SK-N-SH (cell line): ENCODE data around the gene PLXNA4. TPM values are rescaled to one million over a fixed set of nuclear protein-coding genes. Genes with fewer than 3 reads are reported as not detected.
A peak's percentile ranks its signal among the peaks of the same experiment; 100 is the strongest.

Experiments
- CTCF ChIA-PET: fragments of 300-600, 350-600 bp; formaldehyde crosslinking; extraction: SDS; loops from one replicate; lab custom pipeline; 2021; lab: Yijun Ruan, JAX
- POLR2A ChIA-PET: fragments of 350-600 bp; sonication (Branson Sonifier 250); formaldehyde crosslinking; extraction: SDS; loops from one replicate; lab custom pipeline; 2020; ENCODE audit warnings: antibody characterized with exemption, inconsistent platforms; lab: Yijun Ruan, JAX
- DNase-seq: peaks from one replicate; pipeline ENCODE4 v3.0.0; 2012
- H2AFZ ChIP-seq: fragments of 200-600 bp; sonication (generic); 2 replicates; pipeline ENCODE4 v1.8.1; 2016; ENCODE audit warnings: antibody characterized with exemption, mild to moderate bottlenecking, low read depth
- H3F3A ChIP-seq: fragments of 200-600 bp; sonication (generic); replicated peaks from 2 replicates; pipeline ENCODE3; 2016; ENCODE audit warnings: antibody characterized with exemption, mild to moderate bottlenecking; ENCODE audit not compliant: insufficient read depth
- H3K27ac ChIP-seq, 2 experiments: fragments of 200-500 bp in 1 of 2; fragments of 200-600 bp in 1 of 2; sonication (Bioruptor generic) in 1 of 2; sonication (generic), shearing (Covaris generic) in 1 of 2; 2 replicates each; pipeline versions ENCODE4 v1.5.1 to v1.6.1; 2014 to 2016; ENCODE audit warnings: low read depth in 2 of 2, inconsistent platforms in 1 of 2, low read length in 1 of 2, mild to moderate bottlenecking in 1 of 2, mixed read lengths in 1 of 2
- H3K27me3 ChIP-seq: fragments of 200-600 bp; sonication (generic), shearing (Covaris generic); 2 replicates; pipeline ENCODE4 v1.6.1; 2016; ENCODE audit warnings: mixed run types; ENCODE audit not compliant: insufficient read depth
- H3K36me3 ChIP-seq, 2 experiments: fragments of 200-500 bp in 1 of 2; fragments of 200-600 bp in 1 of 2; sonication (Bioruptor generic) in 1 of 2; sonication (generic) in 1 of 2; replicated peaks in 1 of 2; 2 replicates each; pipeline versions ENCODE3 to v1.5.1; 2014 to 2016; ENCODE audit warnings: low read length in 1 of 2, mild to moderate bottlenecking in 1 of 2; ENCODE audit not compliant: insufficient read depth in 2 of 2, control insufficient read depth in 1 of 2
- H3K4me1 ChIP-seq, 2 experiments: fragments of 200-500 bp in 1 of 2; fragments of 200-600 bp in 1 of 2; sonication (Bioruptor generic) in 1 of 2; sonication (generic), shearing (Covaris generic) in 1 of 2; 2 replicates each; pipeline versions ENCODE4 v1.5.1 to v1.6.1; 2014 to 2016; ENCODE audit warnings: low read depth in 1 of 2, low read length in 1 of 2, mixed run types in 1 of 2; ENCODE audit not compliant: insufficient read depth in 2 of 2, control insufficient read depth in 1 of 2
- H3K4me2 ChIP-seq: fragments of 200-600 bp; sonication (generic), shearing (Covaris generic); 2 replicates; pipeline ENCODE4 v1.6.1; 2017; ENCODE audit warnings: mixed run types
- H3K4me3 ChIP-seq, 2 experiments: fragments of 200-500 bp in 1 of 2; fragments of 200-600 bp in 1 of 2; sonication (Bioruptor generic) in 1 of 2; sonication (generic), shearing (Covaris generic) in 1 of 2; 2 replicates each; pipeline versions ENCODE4 v1.5.1 to v1.8.1; 2014 to 2016; ENCODE audit warnings: low read depth in 2 of 2, inconsistent platforms in 1 of 2, low read length in 1 of 2, mild to moderate bottlenecking in 1 of 2, mixed read lengths in 1 of 2, moderate library complexity in 1 of 2
- H3K79me2 ChIP-seq: fragments of 200-600 bp; sonication (generic); 2 replicates; pipeline ENCODE4 v1.8.1; 2017; ENCODE audit warnings: mild to moderate bottlenecking; ENCODE audit not compliant: insufficient read depth
- H3K9ac ChIP-seq: fragments of 200-600 bp; sonication (generic); 2 replicates; pipeline ENCODE4 v1.6.1; 2017; ENCODE audit warnings: mixed run types
- H3K9me2 ChIP-seq: fragments of 200-600 bp; sonication (generic); 2 replicates; pipeline ENCODE4 v1.6.1; 2017; ENCODE audit warnings: mixed run types
- H3K9me3 ChIP-seq: fragments of 200-600 bp; sonication (generic); 2 replicates; pipeline ENCODE4 v1.6.1; 2017; ENCODE audit warnings: mixed run types, mild to moderate bottlenecking, moderate library complexity
- H4K20me1 ChIP-seq: fragments of 200-600 bp; sonication (generic); 2 replicates; pipeline ENCODE4 v1.6.1; 2017; ENCODE audit warnings: mild to moderate bottlenecking, mixed run types; ENCODE audit not compliant: insufficient read depth
- CHD2 ChIP-seq: fragments of 150-350 bp; IDR thresholded peaks from 2 replicates; pipeline ENCODE4 v1.6.1; 2018; ENCODE audit warnings: low read length; ENCODE audit not compliant: partially characterized antibody
- EP300 ChIP-seq, 2 experiments: IDR thresholded peaks; 2 replicates each; pipeline versions ENCODE4 v1.4.0 to v1.6.1; 2012; ENCODE audit warnings: borderline replicate concordance in 1 of 2, low read depth in 1 of 2, low read length in 1 of 2
- EZH2phosphoT487 ChIP-seq: fragments of 200-600 bp; sonication (generic); IDR thresholded peaks from 2 replicates; pipeline ENCODE4 v1.6.1; 2017; ENCODE audit warnings: low read depth, mixed run types, mild to moderate bottlenecking, antibody characterized with exemption, moderate library complexity, borderline replicate concordance
- FOXM1 ChIP-seq: IDR thresholded peaks from 2 replicates; pipeline ENCODE4 v1.4.0; 2012; ENCODE audit warnings: low read depth, mild to moderate bottlenecking
- NRF1 ChIP-seq: IDR thresholded peaks from 2 replicates; pipeline ENCODE4 v1.6.1; 2012; ENCODE audit warnings: low read depth, mild to moderate bottlenecking, low read length
- PBX3 ChIP-seq: IDR thresholded peaks from 2 replicates; pipeline ENCODE4; 2012
- POLR2AphosphoS5 ChIP-seq: IDR thresholded peaks from 2 replicates; pipeline ENCODE4 v1.6.1; 2012; ENCODE audit warnings: low read depth, low read length
- RAD21 ChIP-seq: IDR thresholded peaks from 2 replicates; pipeline ENCODE4 v1.6.1; 2012; ENCODE audit warnings: mild to moderate bottlenecking, low read length
- RCOR1 ChIP-seq: fragments of 150-350 bp; IDR thresholded peaks from 2 replicates; pipeline ENCODE4 v1.6.1; 2017; ENCODE audit warnings: antibody characterized with exemption, low read length
- RXRA ChIP-seq: IDR thresholded peaks from 2 replicates; pipeline ENCODE4 v1.4.0; 2012; ENCODE audit warnings: low read depth, mild to moderate bottlenecking, borderline replicate concordance
- TAF1 ChIP-seq: IDR thresholded peaks from 2 replicates; pipeline ENCODE4 v1.6.1; 2012; ENCODE audit warnings: low read depth, mild to moderate bottlenecking, low read length, moderate library complexity, borderline replicate concordance
- TCF12 ChIP-seq: IDR thresholded peaks from 2 replicates; pipeline ENCODE4 v1.4.0; 2012
- USF1 ChIP-seq: IDR thresholded peaks from 2 replicates; pipeline ENCODE4 v1.4.0; 2012; ENCODE audit warnings: low read depth, borderline replicate concordance
- WGBS: methylation state at CpG from one replicate; pipeline ENCODE4 v1.1.6; 2017; ENCODE audit warnings: low lambda C conversion rate; 5-methylcytosine and 5-hydroxymethylcytosine counted together
- polyA plus RNA-seq, 3 experiments: library from polyadenylated mRNA; depleted of rRNA; stranded (reverse); fragments of >200 nt; gene quantifications; 2 replicates each; pipeline ENCODE4 v1.2.3, GENCODE V29; 2012

Gene PLXNA4
- polyA plus RNA-seq, 1 of the 3 experiments (the other 2 are of a cell fraction): 2.4 TPM

GRCh38 chr7:132541656-132542055, 34.6 kb downstream of the PLXNA4 start:
- POLR2A ChIA-PET: no interaction called here
- no peak overlapping the region for H3K4me3 ChIP-seq
- H2AFZ ChIP-seq: no peak overlapping the region
- no peaks in the 10 kb centered on the region for H3K9me2 ChIP-seq
- H4K20me1 ChIP-seq: no peaks in the 10 kb centered on the region
- CTCF ChIA-PET: interaction anchor here (0.8 to 1.3 kb wide), 3 partner anchors 35 to 223 kb away, joined by 3 to 4 read pairs (median 3); no protein-coding TSS in a partner anchor
- H3K79me2 ChIP-seq: no peaks in the 10 kb centered on the region
- H3K9me3 ChIP-seq: no peaks in the 10 kb centered on the region
- peaks cover 0 to 4% of the 10 kb centered on the region in 2 experiments for H3K36me3 ChIP-seq
- no peak overlapping the region for H3K27ac ChIP-seq
- H3K9ac ChIP-seq: no peak overlapping the region
- peaks cover 1 to 10% of the 10 kb centered on the region in 2 experiments for H3K4me1 ChIP-seq
- no peaks in the 10 kb centered on the region for H3K27me3 ChIP-seq
- no peak overlapping the region for H3K4me2 ChIP-seq
- H3F3A ChIP-seq: peaks cover 7% of the 10 kb centered on the region
- no peak for TF ChIP-seq RCOR1
- no peak for TF ChIP-seq RAD21
- TF ChIP-seq USF1: no peak
- TF ChIP-seq TAF1: no peak
- no peak for TF ChIP-seq RXRA
- no peak for TF ChIP-seq PBX3
- TF ChIP-seq POLR2AphosphoS5: no peak
- TF ChIP-seq CHD2: no peak
- no peak for TF ChIP-seq EZH2phosphoT487
- no peak for TF ChIP-seq FOXM1
- no peak for TF ChIP-seq EP300 (IDR thresholded peaks at IDR 0.05; ENCODE audit: borderline replicate concordance in 1 of 2, low read depth in 1 of 2, low read length in 1 of 2)
- no peak for TF ChIP-seq TCF12
- TF ChIP-seq NRF1: no peak
- no peak for DNase-seq
- WGBS: 59% methylated on average over 6 of the region's 6 CpGs

GRCh38 chr7:132537456-132538145, 38.7 kb downstream of the PLXNA4 start:
- Histone ChIP-seq H3K4me1 (peaks cover 2 to 7% of the 10 kb centered on the region in 2 experiments; a peak in 3 of 4 replicates), H3K27me3 (no peaks in the 10 kb centered on the region), H2AFZ (no peak overlapping the region), H3K27ac (no peak overlapping the region), H3F3A (peaks cover 11% of the 10 kb centered on the region), H3K9me3 (no peaks in the 10 kb centered on the region), H3K4me2 (no peak overlapping the region), H3K36me3 (peaks cover 0 to under 1% of the 10 kb centered on the region in 2 experiments), H3K4me3 (no peak overlapping the region), H3K79me2 (no peaks in the 10 kb centered on the region), H3K9me2 (no peaks in the 10 kb centered on the region)
- DNase-seq: no peak
- POLR2A ChIA-PET: no interaction called here
- WGBS: 82% methylated on average over 8 of the region's 8 CpGs
- CTCF ChIA-PET: interaction anchor here (0.7 to 5.8 kb wide), 5 partner anchors 20 to 225 kb away, joined by 3 to 29 read pairs (median 4); no protein-coding TSS in a partner anchor
- TF ChIP-seq RCOR1 (no peak), RAD21 (0 out of 2 replicates have a peak, but pooled peaks have one; percentile 5)
- TF ChIP-seq, all 33 proteins: peak for 1
- no peak overlapping the region for H3K9ac ChIP-seq
- no peaks in the 10 kb centered on the region for H4K20me1 ChIP-seq
